H1 (cell line): ENCODE results near the gene SIK2. TPM values are rescaled to one million over a fixed set of nuclear protein-coding genes. Genes with fewer than 3 reads are reported as not detected.

Experiments
- CTCF ChIA-PET: fragments of 300-600 bp; sonication (Branson Sonifier 250); formaldehyde crosslinking; loops from one replicate; lab custom pipeline; 2021; ENCODE audit not compliant: partially characterized antibody; lab: Charles Lee
- POLR2A ChIA-PET: fragments of 300-600 bp; sonication (Branson Sonifier 250); formaldehyde crosslinking; loops from one replicate; lab custom pipeline; 2021; ENCODE audit warnings: inconsistent platforms; ENCODE audit not compliant: partially characterized antibody; lab: Charles Lee
- DNase-seq, 2 experiments: peaks; one replicate each; pipeline versions ENCODE4 v3.0.0 to v3.0.0-alpha.2; 2010 to 2022; ENCODE audit warnings: low spot score in 2 of 2, low read depth in 1 of 2, mixed read lengths in 1 of 2
- FAIRE-seq: peaks from 2 replicates; lab custom pipeline; 2011; peaks lifted over from hg19 to GRCh38; lab: Jason Lieb, UNC
- H2AFZ ChIP-seq: 2 replicates; pipeline ENCODE4 v1.8.1; 2012; ENCODE audit warnings: low read length, inconsistent platforms
- H2AK5ac ChIP-seq: 2 replicates; pipeline ENCODE4 v1.6.1; 2013; ENCODE audit warnings: low read depth, low read length
- H2BK120ac ChIP-seq: replicated peaks from 2 replicates; pipeline ENCODE3; 2013; ENCODE audit warnings: low read depth, low read length, inconsistent platforms
- H2BK12ac ChIP-seq: 2 replicates; pipeline ENCODE4 v1.6.1; 2013; ENCODE audit warnings: low read depth, low read length
- H2BK15ac ChIP-seq: 2 replicates; pipeline ENCODE4 v1.6.1; 2013; ENCODE audit warnings: low read length
- H2BK20ac ChIP-seq: 2 replicates; pipeline ENCODE4 v1.6.1; 2013; ENCODE audit warnings: low read length
- H2BK5ac ChIP-seq: 2 replicates; pipeline ENCODE4 v1.6.1; 2013; ENCODE audit warnings: low read depth, low read length
- H3K14ac ChIP-seq: 2 replicates; pipeline ENCODE4 v1.6.1; 2013; ENCODE audit warnings: inconsistent platforms; ENCODE audit not compliant: insufficient read length
- H3K18ac ChIP-seq: 2 replicates; pipeline ENCODE4 v1.6.1; 2013; ENCODE audit warnings: low read length; ENCODE audit errors: extremely low read depth
- H3K23ac ChIP-seq: 2 replicates; pipeline ENCODE4 v1.6.1; 2013; ENCODE audit warnings: inconsistent platforms; ENCODE audit not compliant: insufficient read length
- H3K23me2 ChIP-seq: 2 replicates; pipeline ENCODE4 v1.6.1; 2013; ENCODE audit warnings: low read depth, low read length
- H3K27ac ChIP-seq: 2 replicates; pipeline ENCODE4 v1.6.1; 2011; ENCODE audit warnings: low read depth, low read length, inconsistent platforms
- H3K27me3 ChIP-seq, 4 experiments: replicated peaks in 1 of 4; 1 replicate in 1 of 4; 2 replicates in 3 of 4; pipeline versions ENCODE4 v1.6.1 to v1.8.1; 2011 to 2013; ENCODE audit warnings: low read length in 3 of 4, mild to moderate bottlenecking in 3 of 4, inconsistent platforms in 2 of 4, mixed read lengths in 2 of 4, moderate library complexity in 1 of 4; ENCODE audit not compliant: control insufficient read depth in 3 of 4, insufficient read depth in 3 of 4; ENCODE audit errors: extremely low read depth in 1 of 4
- H3K36me3 ChIP-seq, 4 experiments: 2 replicates each; pipeline versions ENCODE4 v1.6.1 to v1.8.1; 2011 to 2013; ENCODE audit warnings: mild to moderate bottlenecking in 4 of 4, low read length in 3 of 4, moderate library complexity in 2 of 4, control low read depth in 1 of 4, inconsistent platforms in 1 of 4; ENCODE audit not compliant: insufficient read depth in 4 of 4, control insufficient read depth in 2 of 4
- H3K4ac ChIP-seq: replicated peaks from 2 replicates; pipeline ENCODE3; 2013; ENCODE audit warnings: low read length, low read depth, mixed read lengths, inconsistent platforms; ENCODE audit not compliant: insufficient read length
- H3K4me1 ChIP-seq, 4 experiments: replicated peaks in 1 of 4; 1 replicate in 1 of 4; 2 replicates in 3 of 4; pipeline versions ENCODE4 v1.6.1 to v1.8.1; 2011 to 2013; ENCODE audit warnings: low read length in 3 of 4, inconsistent platforms in 2 of 4, mixed read lengths in 1 of 4; ENCODE audit not compliant: insufficient read depth in 4 of 4, control insufficient read depth in 3 of 4
- H3K4me2 ChIP-seq, 2 experiments: 2 replicates each; pipeline versions ENCODE4 v1.6.1 to v1.8.1; 2011 to 2013; ENCODE audit warnings: low read depth in 2 of 2, low read length in 2 of 2, control low read depth in 1 of 2, inconsistent platforms in 1 of 2, mild to moderate bottlenecking in 1 of 2; ENCODE audit not compliant: insufficient read depth in 1 of 2
- H3K4me3 ChIP-seq, 4 experiments: fragments of 200-600, 300-600 bp in 1 of 4; sonication (generic), shearing (Covaris generic), sonication (Bioruptor Twin) in 1 of 4; 2 replicates each; pipeline versions ENCODE4 v1.5.1 to v1.8.1; 2011 to 2016; ENCODE audit warnings: low read length in 4 of 4, low read depth in 3 of 4, control low read depth in 2 of 4, inconsistent platforms in 2 of 4, mild to moderate bottlenecking in 2 of 4, mixed read lengths in 1 of 4, moderate library complexity in 1 of 4; ENCODE audit not compliant: insufficient read depth in 2 of 4; ENCODE audit errors: extremely low read depth in 1 of 4
- H3K56ac ChIP-seq: replicated peaks from 2 replicates; pipeline ENCODE3; 2013; ENCODE audit warnings: low read depth, mild to moderate bottlenecking, mixed read lengths, low read length, inconsistent platforms; ENCODE audit not compliant: insufficient read length
- H3K79me1 ChIP-seq: 2 replicates; pipeline ENCODE4 v1.6.1; 2013; ENCODE audit warnings: low read depth, low read length, control low read depth
- H3K79me2 ChIP-seq, 2 experiments: 2 replicates each; pipeline versions ENCODE4 v1.6.1 to v1.8.1; 2012 to 2013; ENCODE audit warnings: low read length in 2 of 2, mild to moderate bottlenecking in 2 of 2, inconsistent platforms in 1 of 2; ENCODE audit not compliant: insufficient read depth in 2 of 2, control insufficient read depth in 1 of 2
- H3K9ac ChIP-seq, 4 experiments: replicated peaks in 1 of 4; 1 replicate in 1 of 4; 2 replicates in 3 of 4; pipeline versions ENCODE4 v1.6.1 to v1.8.1; 2011 to 2013; ENCODE audit warnings: low read depth in 3 of 4, low read length in 3 of 4, control low read depth in 2 of 4, mild to moderate bottlenecking in 2 of 4, moderate library complexity in 2 of 4, inconsistent platforms in 1 of 4; ENCODE audit errors: extremely low read depth in 1 of 4
- H3K9me3 ChIP-seq, 2 experiments: 2 replicates each; pipeline versions ENCODE4 v1.6.1 to v1.8.1; 2012 to 2013; ENCODE audit warnings: mild to moderate bottlenecking in 2 of 2, moderate library complexity in 2 of 2, control low read depth in 1 of 2, inconsistent platforms in 1 of 2, low read depth in 1 of 2, low read length in 1 of 2, mixed read lengths in 1 of 2; ENCODE audit not compliant: insufficient read depth in 2 of 2
- H4K20me1 ChIP-seq, 2 experiments: replicated peaks in 1 of 2; 2 replicates each; pipeline versions ENCODE3 to v1.8.1; 2011 to 2013; ENCODE audit warnings: inconsistent platforms in 2 of 2, low read length in 2 of 2, mild to moderate bottlenecking in 1 of 2; ENCODE audit not compliant: insufficient read depth in 2 of 2, control insufficient read depth in 1 of 2
- H4K5ac ChIP-seq: 2 replicates; pipeline ENCODE4 v1.6.1; 2013; ENCODE audit warnings: low read length, low read depth, mixed read lengths, inconsistent platforms; ENCODE audit not compliant: insufficient read length
- H4K8ac ChIP-seq: 2 replicates; pipeline ENCODE4 v1.8.0; 2013; ENCODE audit warnings: mild to moderate bottlenecking, moderate library complexity, low read length, inconsistent platforms; ENCODE audit not compliant: insufficient read depth; ENCODE audit errors: extremely low read depth
- H4K91ac ChIP-seq: replicated peaks from 2 replicates; pipeline ENCODE3; 2013; ENCODE audit warnings: low read length, mixed read lengths, inconsistent platforms; ENCODE audit not compliant: insufficient read length
- CBX5 ChIP-seq: fragments of 300-800, 300-1000 bp; sonication (generic); IDR thresholded peaks from 2 replicates; pipeline ENCODE4 v1.7.1; 2016; ENCODE audit warnings: antibody characterized with exemption, low read length, low read depth
- EZH2 ChIP-seq: fragments of 200-600 bp; sonication (generic); IDR thresholded peaks from 2 replicates; pipeline ENCODE4 v1.7.1; 2012; ENCODE audit warnings: low read depth, mild to moderate bottlenecking, moderate library complexity, low read length, inconsistent platforms; ENCODE audit not compliant: severe bottlenecking
- MAFK ChIP-seq: IDR thresholded peaks from 2 replicates; pipeline ENCODE4 v1.6.1; 2012; ENCODE audit warnings: low read depth, mild to moderate bottlenecking, improper control_type of control experiment, low read length
- POLR2A ChIP-seq, 2 experiments: IDR thresholded peaks; 1 replicate in 1 of 2; 2 replicates in 1 of 2; pipeline ENCODE4 v1.6.1; 2011; ENCODE audit warnings: low read depth in 2 of 2, low read length in 2 of 2, mild to moderate bottlenecking in 2 of 2; ENCODE audit errors: control extremely low read depth in 1 of 2
- SIN3A ChIP-seq, 2 experiments: IDR thresholded peaks in 1 of 2; conservative IDR thresholded peaks in 1 of 2; 2 replicates each; pipeline ENCODE4 v1.6.1; 2011 to 2012; ENCODE audit warnings: low read length in 2 of 2, improper control_type of control experiment in 1 of 2, low read depth in 1 of 2, mild to moderate bottlenecking in 1 of 2
- SRF ChIP-seq: IDR thresholded peaks from 2 replicates; pipeline ENCODE4 v1.6.1; 2011; ENCODE audit warnings: mild to moderate bottlenecking, low read depth, low read length, moderate library complexity
- WGBS, 2 experiments: shearing (Covaris generic) in 1 of 2; methylation state at CpG; one replicate each; pipeline versions ENCODE4 v1.1.6 to v1.1.7; 2013 to 2015; ENCODE audit warnings: low lambda C conversion rate in 2 of 2, mixed read lengths in 2 of 2, inconsistent platforms in 1 of 2, low coverage in 1 of 2, missing lambda C conversion rate in 1 of 2; ENCODE audit not compliant: insufficient replicate concordance in 2 of 2, insufficient coverage in 1 of 2, insufficient read length in 1 of 2; ENCODE audit errors: extremely low coverage in 1 of 2, missing lambda C conversion rate in 1 of 2; 5-methylcytosine and 5-hydroxymethylcytosine counted together
- polyA plus RNA-seq, 7 experiments: library from polyadenylated mRNA; depleted of rRNA in 3 of 7; stranded (reverse) in 5 of 7; unstranded in 2 of 7; fragments of >200 nt in 5 of 7; fragments of 200-250 nt in 2 of 7; gene quantifications; 1 replicate in 5 of 7; 2 replicates in 1 of 7; 4 replicates in 1 of 7; pipeline versions ENCODE4 v1.2.1 to v1.2.3, GENCODE V29; 2011 to 2013; ENCODE audit warnings: missing spikeins in 2 of 7, mixed read lengths in 2 of 7
- total RNA-seq: library from RNA; stranded (reverse); fragmentation: NEBNext Ultra II Directional; extraction: Animal tissue kit (Norgen Biotek cat#: 25700); gene quantifications from 2 replicates; pipeline ENCODE4 v1.2.1, GENCODE V29; 2021

SIK2 gene
- total and polyA plus RNA-seq, 2 of the 8 experiments (the other 6 are each of a cell fraction or from before 2014, with no cell fraction given), result 8.8 to 11.2 TPM

- Histone ChIP-seq H3K18ac (no peak overlapping the region), H3K23me2 (no peaks in the 10 kb centered on the region), H3K79me1 (no peaks in the 10 kb centered on the region), H3K9me3 (no peaks in the 10 kb centered on the region; a peak in 1 of 4 replicates), H4K91ac (no peak overlapping the region), H4K20me1 (no peaks in the 10 kb centered on the region), H3K4me3 (no peak overlapping the region), H2BK5ac (no peak overlapping the region), H3K4me2 (no peak overlapping the region), H2BK20ac (no peak overlapping the region), H4K5ac (no peak overlapping the region), H3K27me3 (no peaks in the 10 kb centered on the region), H2AK5ac (no peak overlapping the region), H3K9ac (no peak overlapping the region), H3K14ac (no peak overlapping the region), H2BK15ac (no peak overlapping the region), H3K79me2 (no peaks in the 10 kb centered on the region), H4K8ac (no peak overlapping the region), H3K4me1 (no peaks in the 10 kb centered on the region), H3K56ac (no peak overlapping the region), H2BK120ac (no peak overlapping the region), H3K36me3 (peaks cover 0 to 3% (median 0%) of the 10 kb centered on the region in 4 experiments; a peak in 2 of 8 replicates), H2AFZ (no peak overlapping the region), H3K4ac (no peak overlapping the region), H2BK12ac (no peak overlapping the region), H3K23ac (no peak overlapping the region), H3K27ac (no peak overlapping the region)
- ChIA-PET POLR2A (no interaction called here), CTCF (interaction anchor here (0.9 to 2.7 kb wide), 3 partner anchors 13 to 225 kb away, joined by 3 to 7 read pairs (median 3); no protein-coding TSS in a partner anchor)
- DNase-seq (no peak), FAIRE-seq (no peak)
- 90% methylated on average over 4 of the region's 4 CpGs; no CpG with 5 or more reads in 1 of the 2 experiments for WGBS, 2 experiments
- TF ChIP-seq EZH2, result no peak
- no peak for TF ChIP-seq SRF
- TF ChIP-seq POLR2A (IDR thresholded peaks at IDR 0.05; ENCODE audit: control extremely low read depth in 1 of 2, low read depth in 2 of 2, low read length in 2 of 2), result no peak
- no peak for TF ChIP-seq SIN3A (conservative IDR thresholded peaks at IDR 0.05 in 1 of 2, IDR thresholded peaks at IDR 0.05 in 1 of 2; ENCODE audit: low read depth in 1 of 2, low read length in 2 of 2)
- TF ChIP-seq MAFK, result no peak
- TF ChIP-seq CBX5, result no peak
Observed at GRCh38 chr11:111617286-111617685, 15.0 kb downstream of the SIK2 start.
